Medulla oblongata (tissue), 1 donor: ENCODE measurements around the gene PPIG.
"Not testable (repeated sequence)": the region's sequence is repeated elsewhere in the genome, so short reads cannot be mapped to it uniquely, and the experiment has no call there.

Experiments used
- DNase-seq: peaks from one replicate; pipeline ENCODE4 v3.0.0-alpha.2; 2015; ENCODE audit errors: extremely low spot score

PPIG gene

GRCh38 chr2:169590804-169591203 is 6.7 kb downstream of the PPIG start:
- DNase-seq, result no peak

GRCh38 chr2:169596546-169596945 is 12.4 kb downstream of the PPIG start:
- not testable (repeated sequence) for DNase-seq

- no peak for DNase-seq
Measured at GRCh38 chr2:169598982-169599381, 14.8 kb downstream of the PPIG start.

- no peak for DNase-seq
Measured at GRCh38 chr2:169599568-169599967, 15.4 kb downstream of the PPIG start.

GRCh38 chr2:169609264-169609663 is 25.1 kb downstream of the PPIG start:
- no peak for DNase-seq

GRCh38 chr2:169613876-169614275 is 29.7 kb downstream of the PPIG start:
- no peak for DNase-seq

- DNase-seq, result not testable (repeated sequence)
Measured at GRCh38 chr2:169615982-169616381, 31.8 kb downstream of the PPIG start.

GRCh38 chr2:169619946-169620345 is 35.8 kb downstream of the PPIG start:
- no peak for DNase-seq

- no peak for DNase-seq
Measured at GRCh38 chr2:169620509-169620908, 36.4 kb downstream of the PPIG start.

- no peak for DNase-seq
Measured at GRCh38 chr2:169623235-169623634, 39.1 kb downstream of the PPIG start.

- DNase-seq, result no peak
Measured at GRCh38 chr2:169625781-169626180, 41.6 kb downstream of the PPIG start.

GRCh38 chr2:169636440-169637097 is 52.4 kb downstream of the PPIG start:
- DNase-seq, result no peak

- no peak for DNase-seq
Measured at GRCh38 chr2:169637620-169638019, 53.5 kb downstream of the PPIG start.

GRCh38 chr2:169640104-169640503 is 56.0 kb downstream of the PPIG start:
- DNase-seq, result no peak

GRCh38 chr2:169641464-169641863 is 57.3 kb downstream of the PPIG start:
- DNase-seq, result no peak

- no peak for DNase-seq
Measured at GRCh38 chr2:169644173-169644572, 60.0 kb downstream of the PPIG start.

GRCh38 chr2:169647496-169647895 is 63.3 kb downstream of the PPIG start:
- no peak for DNase-seq

GRCh38 chr2:169649278-169649677 is 65.1 kb downstream of the PPIG start:
- DNase-seq, result no peak

- no peak for DNase-seq
Measured at GRCh38 chr2:169653636-169654035, 69.5 kb downstream of the PPIG start.

- no peak for DNase-seq
Measured at GRCh38 chr2:169656164-169656563, 72.0 kb downstream of the PPIG start.

- DNase-seq, result no peak
Measured at GRCh38 chr2:169658877-169659276, 74.7 kb downstream of the PPIG start.

GRCh38 chr2:169659320-169659719 is 75.2 kb downstream of the PPIG start:
- no peak for DNase-seq

- DNase-seq, result no peak
Measured at GRCh38 chr2:169661265-169661664, 77.1 kb downstream of the PPIG start.

GRCh38 chr2:169662744-169663143 is 78.6 kb downstream of the PPIG start:
- DNase-seq, result no peak
